BJ (cell line): ENCODE results near the gene FAN1. TPM values are rescaled to one million over a fixed set of nuclear protein-coding genes. Genes with fewer than 3 reads are reported as not detected.

Experiments used
- CTCF ChIA-PET: fragments of 350-600 bp; formaldehyde crosslinking; extraction: SDS; loops from one replicate; lab custom pipeline; 2021; ENCODE audit warnings: antibody characterized with exemption, inconsistent platforms; lab: Yijun Ruan, JAX
- POLR2A ChIA-PET: fragments of 300-600 bp; sonication (Branson Sonifier 250); formaldehyde crosslinking; extraction: SDS; loops from one replicate; lab custom pipeline; 2021; ENCODE audit warnings: antibody characterized with exemption; lab: Charles Lee
- DNase-seq: peaks from one replicate; pipeline ENCODE4 v3.0.0-alpha.2; 2011; ENCODE audit warnings: low read depth
- H3K27me3 ChIP-seq: 2 replicates; pipeline ENCODE4 v1.6.0; 2011; ENCODE audit warnings: low read length; ENCODE audit not compliant: control insufficient read depth, insufficient read depth
- H3K36me3 ChIP-seq: 2 replicates; pipeline ENCODE4 v1.5.1; 2011; ENCODE audit warnings: low read length; ENCODE audit not compliant: control insufficient read depth, insufficient read depth
- H3K4me3 ChIP-seq: 2 replicates; pipeline ENCODE4 v1.5.1; 2011; ENCODE audit warnings: low read depth, mild to moderate bottlenecking, control low read depth, low read length
- CTCF ChIP-seq: IDR thresholded peaks from 2 replicates; pipeline ENCODE4 v1.5.1; 2011; ENCODE audit warnings: low read depth, mild to moderate bottlenecking, control low read depth, inconsistent platforms, low read length, moderate library complexity; ENCODE audit not compliant: insufficient read depth
- polyA plus RNA-seq: library from polyadenylated mRNA; depleted of rRNA; stranded (reverse); fragments of >200 nt; gene quantifications from 2 replicates; pipeline ENCODE4 v1.2.3, GENCODE V29; 2011

Gene FAN1
- polyA plus RNA-seq, 1 experiment = 5.8 TPM

- H3K36me3 ChIP-seq = peaks cover 6% of the 10 kb centered on the region
- H3K4me3 ChIP-seq = no peak overlapping the region
- no peaks in the 10 kb centered on the region for H3K27me3 ChIP-seq
- POLR2A ChIA-PET = no interaction called here
- TF ChIP-seq CTCF = no peak
- CTCF ChIA-PET = no interaction called here
- no peak for DNase-seq
Measured at GRCh38 chr15:30919877-30920550, 16.3 kb downstream of the FAN1 start.

DNA sequence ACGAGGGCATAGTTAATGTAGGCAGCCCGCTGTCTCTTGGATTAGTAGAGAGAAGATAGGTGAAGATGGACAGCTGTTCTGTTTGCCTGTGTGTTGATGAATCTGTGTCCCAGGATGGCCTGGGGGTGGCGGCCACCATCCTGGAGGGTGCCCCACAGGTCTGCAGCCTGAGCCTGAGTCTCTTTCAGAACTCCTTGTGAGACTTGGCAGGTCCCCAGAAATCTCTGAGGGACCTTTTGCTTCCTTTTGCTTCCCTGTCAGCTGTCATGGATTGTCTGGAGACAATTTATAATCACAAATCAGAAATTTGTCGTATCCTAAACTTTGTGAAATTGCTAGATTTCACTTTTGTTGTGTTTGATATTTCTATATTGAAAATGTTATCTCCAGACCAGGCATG is 17.4 kb downstream of the FAN1 start:
- peaks cover 8% of the 10 kb centered on the region for H3K36me3 ChIP-seq
- no peak for DNase-seq
- H3K4me3 ChIP-seq = no peak overlapping the region
- H3K27me3 ChIP-seq = no peaks in the 10 kb centered on the region
- ChIA-PET CTCF (no interaction called here), POLR2A (no interaction called here)
- TF ChIP-seq CTCF = no peak

- CTCF ChIA-PET = interaction anchor here (1.7 to 1.9 kb wide), 2 partner anchors 8 to 18 kb away, joined by 7 to 8 read pairs; partner anchors contain the start of gene FAN1
Measured at GRCh38 chr15:30921781-30922479, 18.2 kb downstream of the FAN1 start.

DNA sequence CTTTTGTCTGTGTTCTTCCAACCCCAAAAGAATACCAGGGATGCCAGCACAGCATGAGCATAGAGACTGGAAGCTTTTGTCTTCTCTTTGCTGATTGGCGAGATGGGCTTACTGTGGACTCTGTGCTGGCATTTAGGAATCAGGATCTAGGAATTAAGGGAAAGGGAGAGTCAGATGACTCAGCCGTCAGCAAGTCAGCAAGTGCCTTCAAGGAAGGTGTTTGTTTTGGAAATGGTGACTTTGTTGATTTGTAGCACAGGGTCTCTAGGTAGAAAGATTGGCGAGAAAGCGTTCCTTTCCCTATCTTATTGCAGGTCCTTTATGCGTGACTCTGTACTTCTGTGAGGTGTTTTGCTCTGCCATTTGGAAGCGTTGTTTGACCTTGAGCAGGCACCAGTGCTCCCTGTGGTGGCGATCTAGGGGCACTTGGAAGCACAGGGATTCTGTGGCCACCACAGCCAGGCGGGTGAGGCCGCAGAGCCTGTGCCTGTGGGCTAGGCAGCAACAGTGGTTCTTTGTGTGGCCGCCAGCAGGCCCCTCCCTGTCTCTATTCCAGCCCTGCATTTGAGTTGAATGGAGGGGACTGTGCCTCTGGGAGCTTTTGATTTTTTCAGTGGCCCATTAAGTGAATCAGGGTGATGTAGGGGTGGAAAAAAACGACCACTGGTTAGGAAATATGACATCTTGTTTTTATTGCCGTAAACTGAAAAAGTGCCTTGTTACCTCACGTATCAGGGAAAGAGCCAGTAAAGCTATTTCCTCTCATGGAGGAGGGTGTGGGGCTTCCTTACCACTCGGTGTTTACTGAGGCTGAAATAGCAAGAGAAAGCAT is 19.0 kb downstream of the FAN1 start:
- Histone ChIP-seq H3K4me3 (no peak overlapping the region), H3K36me3 (peaks cover 12% of the 10 kb centered on the region), H3K27me3 (no peaks in the 10 kb centered on the region)
- POLR2A ChIA-PET = no interaction called here
- TF ChIP-seq CTCF = no peak
- CTCF ChIA-PET = interaction anchor here (0.6 to 1.9 kb wide), 6 partner anchors 9 to 206 kb away, joined by 3 to 8 read pairs (median 3); partner anchors contain the start of gene FAN1
- DNase-seq = peak; percentile 44

More at GRCh38 chr15:30921781-30922479, 18.2 kb downstream of the FAN1 start:
- H3K4me3 ChIP-seq = no peak overlapping the region
- TF ChIP-seq CTCF = no peak
- H3K27me3 ChIP-seq = no peaks in the 10 kb centered on the region
- DNase-seq = no peak
- H3K36me3 ChIP-seq = peaks cover 9% of the 10 kb centered on the region
- POLR2A ChIA-PET = no interaction called here

DNA sequence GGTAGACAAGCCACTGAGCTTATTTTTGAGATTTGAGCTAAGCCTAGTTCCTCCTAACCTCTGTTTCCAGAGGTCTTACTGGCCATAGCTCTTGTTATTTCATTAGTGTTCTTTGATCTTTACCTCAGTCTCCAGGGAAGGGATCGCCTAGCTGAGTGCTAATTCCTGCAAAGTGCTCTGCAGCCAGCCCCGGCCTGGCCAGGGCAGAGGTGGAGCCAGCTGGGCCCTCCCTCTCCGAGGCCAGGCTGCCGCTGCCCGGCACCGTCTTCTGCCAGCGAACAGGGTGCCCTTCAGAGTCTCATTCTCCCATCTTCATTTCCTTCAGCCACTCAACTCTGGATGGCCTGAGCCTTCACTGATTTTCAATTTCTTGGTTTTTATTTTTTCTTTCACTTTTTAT is 19.7 kb downstream of the FAN1 start:
- no peaks in the 10 kb centered on the region for H3K27me3 ChIP-seq
- TF ChIP-seq CTCF = no peak
- POLR2A ChIA-PET = no interaction called here
- no peak overlapping the region for H3K4me3 ChIP-seq
- no peak for DNase-seq
- CTCF ChIA-PET = interaction anchor here (0.6 to 1.9 kb wide), 7 partner anchors 10 to 304 kb away, joined by 3 to 8 read pairs (median 3); partner anchors contain the start of gene FAN1
- H3K36me3 ChIP-seq = peaks cover 12% of the 10 kb centered on the region
